Measurements from ENCODE around the gene SLC26A8. TPM values are rescaled to one million over a fixed set of nuclear protein-coding genes. Genes with fewer than 3 reads are reported as not detected.

The SLC26A8 gene
- total RNA-seq, 1 donor from 2014 or later, result not detected

DNA sequence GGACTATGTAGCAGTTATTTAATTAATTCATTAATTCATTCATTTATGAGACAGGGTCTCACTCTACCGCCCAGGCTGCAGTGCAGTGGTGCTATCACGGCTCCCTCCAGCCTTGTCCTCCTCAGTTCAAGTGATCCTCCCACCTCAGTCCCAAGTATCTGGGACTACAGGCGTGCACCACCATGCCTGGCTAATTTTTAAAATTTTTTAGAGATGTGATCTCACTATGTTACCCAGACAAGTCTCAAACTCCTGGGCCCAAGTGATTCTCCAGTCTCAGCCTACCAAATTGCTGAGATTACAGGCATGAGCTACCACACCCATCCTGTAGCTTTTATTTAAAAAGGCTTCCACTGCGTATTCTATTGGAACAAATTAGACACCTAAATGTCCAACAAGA is 127.0 kb downstream of the SLC26A8 start:
- H3K9ac ChIP-seq (ENCODE audit: low read length), result no peak overlapping the region
- peaks cover 30% of the 10 kb centered on the region for H3K4me1 Mint-ChIP-seq (ENCODE audit: low read depth, unreplicated experiment)
- no peaks in the 10 kb centered on the region for H3K9me3 ChIP-seq (ENCODE audit: insufficient read depth, low read depth, low read length)
- H3K4me2 ChIP-seq (ENCODE audit: low read length), result no peak overlapping the region
- H3K36me3 Mint-ChIP-seq (ENCODE audit: low read depth, unreplicated experiment), result peaks cover 17% of the 10 kb centered on the region
- H3K9me3 Mint-ChIP-seq (ENCODE audit: unreplicated experiment), result no peaks in the 10 kb centered on the region
- no peak overlapping the region for H3K4me3 ChIP-seq (ENCODE audit: insufficient read depth, low read depth, low read length)
- H3K27me3 ChIP-seq (ENCODE audit: insufficient read depth, low read length), result no peaks in the 10 kb centered on the region
- DNase-seq (ENCODE audit: low read depth) (no peak), FAIRE-seq (no peak)
- H3K36me3 ChIP-seq (ENCODE audit: insufficient read depth, low read length), result no peaks in the 10 kb centered on the region
- H3K4me3 Mint-ChIP-seq (ENCODE audit: unreplicated experiment), result no peak overlapping the region
- TF ChIP-seq EZH2 (IDR thresholded peaks at IDR 0.05; ENCODE audit: insufficient read depth, low read length), result no peak
- TF ChIP-seq, protein P1, sequence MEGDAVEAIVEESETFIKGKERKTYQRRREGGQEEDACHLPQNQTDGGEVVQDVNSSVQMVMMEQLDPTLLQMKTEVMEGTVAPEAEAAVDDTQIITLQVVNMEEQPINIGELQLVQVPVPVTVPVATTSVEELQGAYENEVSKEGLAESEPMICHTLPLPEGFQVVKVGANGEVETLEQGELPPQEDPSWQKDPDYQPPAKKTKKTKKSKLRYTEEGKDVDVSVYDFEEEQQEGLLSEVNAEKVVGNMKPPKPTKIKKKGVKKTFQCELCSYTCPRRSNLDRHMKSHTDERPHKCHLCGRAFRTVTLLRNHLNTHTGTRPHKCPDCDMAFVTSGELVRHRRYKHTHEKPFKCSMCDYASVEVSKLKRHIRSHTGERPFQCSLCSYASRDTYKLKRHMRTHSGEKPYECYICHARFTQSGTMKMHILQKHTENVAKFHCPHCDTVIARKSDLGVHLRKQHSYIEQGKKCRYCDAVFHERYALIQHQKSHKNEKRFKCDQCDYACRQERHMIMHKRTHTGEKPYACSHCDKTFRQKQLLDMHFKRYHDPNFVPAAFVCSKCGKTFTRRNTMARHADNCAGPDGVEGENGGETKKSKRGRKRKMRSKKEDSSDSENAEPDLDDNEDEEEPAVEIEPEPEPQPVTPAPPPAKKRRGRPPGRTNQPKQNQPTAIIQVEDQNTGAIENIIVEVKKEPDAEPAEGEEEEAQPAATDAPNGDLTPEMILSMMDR (IDR thresholded peaks at IDR 0.05; ENCODE audit: insufficient read depth, low read depth, low read length), result no peak
- no peak overlapping the region for H3K27ac ChIP-seq (ENCODE audit: low read depth, low read length)
- H3K27me3 Mint-ChIP-seq (ENCODE audit: low read depth, unreplicated experiment), result no peaks in the 10 kb centered on the region
- no peaks in the 10 kb centered on the region for H3K4me1 ChIP-seq (ENCODE audit: insufficient read depth, low read length)
- peaks cover 75% of the 10 kb centered on the region for H4K20me1 ChIP-seq (ENCODE audit: insufficient read depth, low read length)
- H3K27ac Mint-ChIP-seq (ENCODE audit: unreplicated experiment), result no peak overlapping the region
- H3K79me2 ChIP-seq (ENCODE audit: insufficient read depth, low read length), result peaks cover 98% of the 10 kb centered on the region
- H2AFZ ChIP-seq (ENCODE audit: low read depth, low read length), result no peak overlapping the region

DNA sequence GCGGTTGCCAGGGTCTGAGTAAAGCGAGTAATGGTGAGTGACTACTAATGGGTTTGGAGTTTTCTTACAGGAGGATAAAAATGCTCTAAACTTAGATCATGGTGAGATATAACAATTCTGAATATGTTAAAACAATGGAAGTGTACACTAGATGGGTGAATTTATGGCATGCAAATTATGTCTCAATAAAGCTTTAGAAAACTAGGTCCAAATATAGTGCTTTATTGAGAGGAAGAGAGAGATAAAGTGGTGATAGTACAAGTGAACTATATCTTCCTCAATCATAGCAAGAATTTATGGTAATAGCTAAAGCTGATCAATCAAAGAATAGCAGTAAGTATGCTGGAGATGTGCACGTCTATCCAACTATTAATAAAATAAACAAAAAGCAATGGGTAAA is 127.4 kb downstream of the SLC26A8 start:
- Histone ChIP-seq H4K20me1 (ENCODE audit: insufficient read depth, low read length) (peaks cover 70% of the 10 kb centered on the region), H3K79me2 (ENCODE audit: insufficient read depth, low read length) (peaks cover 98% of the 10 kb centered on the region), H3K9ac (ENCODE audit: low read length) (no peak overlapping the region), H3K36me3 (ENCODE audit: insufficient read depth, low read length) (no peaks in the 10 kb centered on the region), H3K9me3 (ENCODE audit: insufficient read depth, low read depth, low read length) (no peaks in the 10 kb centered on the region), H3K4me1 (ENCODE audit: insufficient read depth, low read length) (no peaks in the 10 kb centered on the region), H3K4me3 (ENCODE audit: insufficient read depth, low read depth, low read length) (no peak overlapping the region), H2AFZ (ENCODE audit: low read depth, low read length) (no peak overlapping the region), H3K27ac (ENCODE audit: low read depth, low read length) (no peak overlapping the region), H3K4me2 (ENCODE audit: low read length) (no peak overlapping the region), H3K27me3 (ENCODE audit: insufficient read depth, low read length) (no peaks in the 10 kb centered on the region)
- no peak for TF ChIP-seq EZH2 (IDR thresholded peaks at IDR 0.05; ENCODE audit: insufficient read depth, low read length)
- TF ChIP-seq, protein P1 (IDR thresholded peaks at IDR 0.05; ENCODE audit: insufficient read depth, low read depth, low read length), result no peak
- FAIRE-seq (no peak), DNase-seq (ENCODE audit: low read depth) (no peak)
- Mint-ChIP-seq H3K36me3 (ENCODE audit: low read depth, unreplicated experiment) (peaks cover 17% of the 10 kb centered on the region), H3K27me3 (ENCODE audit: low read depth, unreplicated experiment) (no peaks in the 10 kb centered on the region), H3K27ac (ENCODE audit: unreplicated experiment) (no peak overlapping the region), H3K4me1 (ENCODE audit: low read depth, unreplicated experiment) (peaks cover 30% of the 10 kb centered on the region), H3K4me3 (ENCODE audit: unreplicated experiment) (no peak overlapping the region), H3K9me3 (ENCODE audit: unreplicated experiment) (no peaks in the 10 kb centered on the region)

DNA sequence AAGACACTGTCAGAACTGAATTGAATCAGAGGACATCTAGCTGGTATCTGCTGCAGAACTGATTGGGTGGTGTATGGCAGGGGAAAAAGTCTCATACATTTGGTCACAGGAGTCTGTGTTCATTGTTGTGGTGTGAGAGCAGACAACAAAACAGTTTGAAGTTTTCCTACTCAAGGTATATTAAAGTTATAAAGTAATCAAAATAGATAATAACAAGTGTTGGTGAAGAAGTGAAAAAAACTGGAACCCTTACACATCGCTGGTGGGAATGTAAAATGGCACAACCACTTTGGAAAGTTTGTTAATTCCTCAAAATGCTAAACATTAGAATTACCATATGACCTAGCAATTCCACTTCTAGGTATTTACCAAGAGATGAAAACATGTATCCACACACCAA is 128.2 kb downstream of the SLC26A8 start:
- peak overlapping the region; percentile 1 for H3K27ac ChIP-seq (ENCODE audit: low read depth, low read length)
- H3K27ac Mint-ChIP-seq (ENCODE audit: unreplicated experiment), result peak overlapping the region; percentile 56

More for the DNA sequence above, 128.2 kb downstream of the SLC26A8 start:
- no peaks in the 10 kb centered on the region for H3K9me3 Mint-ChIP-seq (ENCODE audit: unreplicated experiment)
- no peak overlapping the region for H2AFZ ChIP-seq (ENCODE audit: low read depth, low read length)
- H3K4me1 Mint-ChIP-seq (ENCODE audit: low read depth, unreplicated experiment), result peaks cover 30% of the 10 kb centered on the region
- peaks cover 98% of the 10 kb centered on the region for H3K79me2 ChIP-seq (ENCODE audit: insufficient read depth, low read length)
- no peak overlapping the region for H3K4me3 Mint-ChIP-seq (ENCODE audit: unreplicated experiment)
- no peaks in the 10 kb centered on the region for H3K9me3 ChIP-seq (ENCODE audit: insufficient read depth, low read depth, low read length)
- H3K4me1 ChIP-seq (ENCODE audit: insufficient read depth, low read length), result no peaks in the 10 kb centered on the region
- DNase-seq (ENCODE audit: low read depth) (no peak), FAIRE-seq (no peak)
- H3K4me3 ChIP-seq (ENCODE audit: insufficient read depth, low read depth, low read length), result no peak overlapping the region
- peaks cover 17% of the 10 kb centered on the region for H3K36me3 Mint-ChIP-seq (ENCODE audit: low read depth, unreplicated experiment)
- H3K27me3 ChIP-seq (ENCODE audit: insufficient read depth, low read length), result no peaks in the 10 kb centered on the region
- no peak for TF ChIP-seq EZH2 (IDR thresholded peaks at IDR 0.05; ENCODE audit: insufficient read depth, low read length)
- TF ChIP-seq, protein P1 (IDR thresholded peaks at IDR 0.05; ENCODE audit: insufficient read depth, low read depth, low read length), result no peak
- peaks cover 64% of the 10 kb centered on the region for H4K20me1 ChIP-seq (ENCODE audit: insufficient read depth, low read length)
- no peaks in the 10 kb centered on the region for H3K27me3 Mint-ChIP-seq (ENCODE audit: low read depth, unreplicated experiment)
- H3K9ac ChIP-seq (ENCODE audit: low read length), result no peak overlapping the region
- H3K36me3 ChIP-seq (ENCODE audit: insufficient read depth, low read length), result no peaks in the 10 kb centered on the region
- no peak overlapping the region for H3K4me2 ChIP-seq (ENCODE audit: low read length)
